Cardiac fibroblast (primary cell): ENCODE measurements around the gene RTN4R.
"Not testable (repeated sequence)": the region's sequence is repeated elsewhere in the genome, so short reads cannot be mapped to it uniquely, and the experiment has no call there.

Experiments used
- DNase-seq, 2 donors: peaks; one replicate each; pipeline versions ENCODE4 v3.0.0 to v3.0.0-alpha.2; 2010; ENCODE audit warnings: low read depth in 2 of 2
- H3K4me3 ChIP-seq, 2 donors: replicated peaks in 1 of 2; 1 replicate in 1 of 2; 2 replicates in 1 of 2; pipeline ENCODE4 v1.5.1; 2011; ENCODE audit warnings: low read depth in 2 of 2, low read length in 2 of 2, mild to moderate bottlenecking in 2 of 2, moderate library complexity in 1 of 2
- TF ChIP-seq, protein P1 (sequence below): IDR thresholded peaks from one replicate; pipeline ENCODE4 v1.5.1; 2011; ENCODE audit warnings: low read depth, mild to moderate bottlenecking, low read length, inconsistent platforms

Gene RTN4R

GRCh38 chr22:20276468-20276867 is 8.3 kb upstream of the RTN4R start:
- TF ChIP-seq, protein P1, sequence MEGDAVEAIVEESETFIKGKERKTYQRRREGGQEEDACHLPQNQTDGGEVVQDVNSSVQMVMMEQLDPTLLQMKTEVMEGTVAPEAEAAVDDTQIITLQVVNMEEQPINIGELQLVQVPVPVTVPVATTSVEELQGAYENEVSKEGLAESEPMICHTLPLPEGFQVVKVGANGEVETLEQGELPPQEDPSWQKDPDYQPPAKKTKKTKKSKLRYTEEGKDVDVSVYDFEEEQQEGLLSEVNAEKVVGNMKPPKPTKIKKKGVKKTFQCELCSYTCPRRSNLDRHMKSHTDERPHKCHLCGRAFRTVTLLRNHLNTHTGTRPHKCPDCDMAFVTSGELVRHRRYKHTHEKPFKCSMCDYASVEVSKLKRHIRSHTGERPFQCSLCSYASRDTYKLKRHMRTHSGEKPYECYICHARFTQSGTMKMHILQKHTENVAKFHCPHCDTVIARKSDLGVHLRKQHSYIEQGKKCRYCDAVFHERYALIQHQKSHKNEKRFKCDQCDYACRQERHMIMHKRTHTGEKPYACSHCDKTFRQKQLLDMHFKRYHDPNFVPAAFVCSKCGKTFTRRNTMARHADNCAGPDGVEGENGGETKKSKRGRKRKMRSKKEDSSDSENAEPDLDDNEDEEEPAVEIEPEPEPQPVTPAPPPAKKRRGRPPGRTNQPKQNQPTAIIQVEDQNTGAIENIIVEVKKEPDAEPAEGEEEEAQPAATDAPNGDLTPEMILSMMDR: no peak
- H3K4me3 ChIP-seq: no peak overlapping the region
- DNase-seq: no peak

DNA sequence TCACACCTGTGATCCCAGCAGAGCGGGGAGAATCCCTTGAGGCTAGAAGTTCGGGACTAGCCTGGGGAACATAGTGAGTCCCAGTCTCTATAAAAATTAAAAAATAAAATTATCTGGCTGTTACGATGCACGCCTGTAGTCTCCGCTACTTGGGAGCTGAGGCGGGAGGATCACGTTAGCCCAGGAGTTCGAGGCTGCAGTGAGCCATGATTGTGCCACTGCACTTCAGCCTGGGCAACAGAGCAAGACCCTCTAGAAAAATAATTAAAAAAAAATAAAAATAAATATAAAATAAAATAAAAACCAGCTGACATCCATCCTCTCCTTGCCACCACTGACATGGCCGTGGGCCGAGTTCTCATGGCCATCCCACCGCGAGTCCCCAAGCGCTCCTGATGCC is 7.7 kb upstream of the RTN4R start:
- H3K4me3 ChIP-seq: no peak overlapping the region
- DNase-seq: no peak
- TF ChIP-seq, protein P1: no peak

DNA sequence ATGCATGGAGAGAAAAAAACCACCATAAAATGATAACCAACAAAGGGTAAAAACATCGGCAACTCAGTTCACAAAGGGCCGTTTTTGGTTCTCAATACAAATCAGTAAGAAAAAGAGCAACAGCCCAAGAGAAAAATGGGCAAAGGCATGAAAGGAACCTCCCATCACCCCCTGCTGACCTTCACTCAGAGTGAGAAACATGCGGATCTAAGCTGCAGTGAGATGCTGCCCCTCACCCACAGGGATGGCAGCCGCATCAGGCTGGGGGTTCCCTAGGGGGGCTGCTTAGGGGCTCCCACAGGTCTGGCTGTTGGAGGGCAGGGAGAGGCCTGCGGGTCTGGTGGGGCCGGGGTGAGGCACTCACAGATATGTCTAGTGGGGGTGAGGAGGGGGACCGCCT is 7.2 kb upstream of the RTN4R start:
- not testable (repeated sequence) for DNase-seq, H3K4me3 ChIP-seq

DNA sequence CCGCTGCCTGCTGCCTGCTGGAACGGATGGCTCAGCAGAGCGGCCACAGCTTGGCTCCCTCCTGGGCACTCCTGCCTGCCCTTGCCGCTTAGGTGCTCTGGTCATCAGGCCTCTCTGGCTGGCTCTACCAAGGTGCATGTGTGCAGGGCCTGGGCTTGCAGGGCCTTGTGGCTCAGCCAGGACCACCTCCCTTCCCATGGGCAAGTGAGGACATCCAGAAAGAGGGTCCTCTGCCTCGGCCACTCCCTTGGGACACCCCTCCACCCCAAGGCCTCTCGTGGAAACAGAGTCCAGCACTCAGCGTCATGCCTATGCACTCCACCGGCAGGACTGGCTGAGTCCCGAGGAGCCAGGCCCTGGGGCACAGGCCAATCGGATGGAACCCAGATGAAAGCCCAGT is 6.3 kb upstream of the RTN4R start:
- not testable (repeated sequence) for H3K4me3 ChIP-seq, DNase-seq

- TF ChIP-seq, protein P1: no peak
- DNase-seq: no peak
Measured at GRCh38 chr22:20273758-20274181, 5.7 kb upstream of the RTN4R start.

GRCh38 chr22:20272700-20273099 is 4.6 kb upstream of the RTN4R start:
- TF ChIP-seq, protein P1: no peak
- no peak for DNase-seq

More at GRCh38 chr22:20273758-20274181, 5.7 kb upstream of the RTN4R start:
- H3K4me3 ChIP-seq: no peak overlapping the region

GRCh38 chr22:20272174-20272573 is 4.1 kb upstream of the RTN4R start:
- TF ChIP-seq, protein P1: no peak
- DNase-seq: no peak
- no peak overlapping the region for H3K4me3 ChIP-seq

More at GRCh38 chr22:20272700-20273099, 4.6 kb upstream of the RTN4R start:
- no peak overlapping the region for H3K4me3 ChIP-seq

DNA sequence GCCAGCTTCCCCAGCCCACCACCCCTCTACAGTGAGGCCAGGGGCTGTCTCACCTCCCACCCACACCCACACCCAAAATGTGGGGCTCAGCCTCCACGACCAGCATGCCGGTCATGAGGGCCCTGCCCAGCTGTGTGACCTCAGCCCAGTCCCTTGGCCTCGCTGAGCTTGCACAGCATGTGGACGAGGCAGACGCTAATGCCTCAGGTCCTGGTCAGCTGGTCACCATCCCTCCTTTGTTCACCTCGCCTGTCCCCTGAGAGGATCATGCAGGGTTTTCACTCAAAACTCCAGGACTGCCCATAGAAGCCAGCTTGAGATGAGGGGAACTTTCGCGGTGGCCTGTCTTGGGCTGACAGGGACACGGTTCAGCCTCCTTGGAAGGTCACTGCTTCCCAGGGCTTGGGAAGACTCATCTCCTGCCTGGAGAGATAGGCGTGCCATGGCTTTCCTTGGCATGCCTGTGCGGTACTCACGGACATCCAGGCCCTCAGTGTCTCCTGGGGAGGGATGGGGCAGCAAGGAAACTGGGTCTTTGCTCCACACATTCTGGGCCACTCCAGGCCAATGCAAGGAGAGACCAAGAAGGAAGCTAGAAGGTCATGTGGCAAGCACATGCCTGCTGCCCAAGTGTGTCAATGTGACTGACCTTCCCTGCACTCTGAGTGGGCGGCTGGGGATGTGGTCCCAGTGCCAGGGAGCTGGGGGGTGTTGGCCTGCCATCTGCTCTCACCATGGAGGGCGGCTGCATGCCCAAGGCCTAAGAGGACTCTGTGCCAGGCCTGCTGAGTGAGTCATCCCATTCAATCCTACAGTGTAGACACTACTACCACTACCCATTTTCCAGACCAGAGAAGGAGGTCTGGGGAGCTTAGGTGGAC is 3.2 kb upstream of the RTN4R start:
- DNase-seq: no peak
- TF ChIP-seq, protein P1: no peak
- no peak overlapping the region for H3K4me3 ChIP-seq

- not testable (repeated sequence) for DNase-seq, H3K4me3 ChIP-seq
Measured at GRCh38 chr22:20270190-20271113, 2.3 kb upstream of the RTN4R start.

DNA sequence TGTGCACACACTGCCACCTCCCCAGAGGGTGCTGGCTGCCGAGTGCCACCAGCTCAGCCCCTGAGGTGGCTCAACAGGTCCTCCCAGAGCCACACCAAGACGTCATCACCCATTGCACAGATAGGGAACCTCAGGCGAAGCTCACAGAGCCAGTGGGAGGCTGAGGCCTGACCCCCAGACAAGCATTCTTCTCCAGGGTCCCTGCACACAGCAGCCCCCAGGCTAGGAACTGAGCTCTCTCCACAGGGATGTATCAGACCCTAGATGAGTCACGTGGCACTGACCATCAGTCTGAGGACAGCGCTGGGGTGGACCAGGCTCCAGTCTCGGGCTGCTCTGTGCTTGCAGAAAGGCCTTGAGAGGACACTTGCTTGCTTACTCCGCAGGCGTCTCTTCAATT is 1.6 kb upstream of the RTN4R start:
- H3K4me3 ChIP-seq, DNase-seq: not testable (repeated sequence)
